GM23248 (cell line): ENCODE data around the gene SLC46A2. TPM values are rescaled to one million over a fixed set of nuclear protein-coding genes. Genes with fewer than 3 reads are reported as not detected.

Source experiments
- DNase-seq: peaks from one replicate; pipeline ENCODE4 v3.0.0-alpha.2; 2015
- H2AFZ ChIP-seq: fragments of 200-600 bp; sonication (generic); 2 replicates; pipeline ENCODE4 v1.6.1; 2016; ENCODE audit warnings: antibody characterized with exemption
- H3F3A ChIP-seq: fragments of 200-600 bp; sonication (generic); 2 replicates; pipeline ENCODE4 v1.6.1; 2016; ENCODE audit warnings: mild to moderate bottlenecking, antibody characterized with exemption, mixed run types; ENCODE audit not compliant: insufficient read depth
- H3K27ac ChIP-seq: fragments of 200-600 bp; sonication (generic); 2 replicates; pipeline ENCODE4 v1.5.1; 2016; ENCODE audit warnings: mild to moderate bottlenecking
- H3K27me3 ChIP-seq: fragments of 200-600 bp; sonication (generic); replicated peaks from 2 replicates; pipeline ENCODE4 v1.6.1; 2016; ENCODE audit warnings: mild to moderate bottlenecking; ENCODE audit not compliant: insufficient read depth
- H3K36me3 ChIP-seq: fragments of 200-600 bp; sonication (generic); 2 replicates; pipeline ENCODE4 v1.6.1; 2016; ENCODE audit warnings: low read depth, mild to moderate bottlenecking
- H3K4me1 ChIP-seq: fragments of 200-600 bp; sonication (generic); 2 replicates; pipeline ENCODE4 v1.6.1; 2016; ENCODE audit warnings: mild to moderate bottlenecking; ENCODE audit not compliant: insufficient read depth
- H3K4me2 ChIP-seq: fragments of 200-600 bp; sonication (generic); one replicate; pipeline ENCODE4 v1.6.1; 2016; ENCODE audit warnings: mild to moderate bottlenecking; ENCODE audit not compliant: unreplicated experiment
- H3K4me3 ChIP-seq: fragments of 200-600 bp; sonication (generic); 2 replicates; pipeline ENCODE4 v1.5.1; 2016; ENCODE audit warnings: mild to moderate bottlenecking
- H3K79me2 ChIP-seq: fragments of 200-600 bp; sonication (generic); 2 replicates; pipeline ENCODE4 v1.6.1; 2016; ENCODE audit warnings: mild to moderate bottlenecking; ENCODE audit not compliant: insufficient read depth
- H3K9ac ChIP-seq: fragments of 200-600 bp; sonication (generic); 2 replicates; pipeline ENCODE4 v1.6.1; 2016; ENCODE audit warnings: mild to moderate bottlenecking
- H3K9me2 ChIP-seq: fragments of 200-600 bp; sonication (generic); 2 replicates; pipeline ENCODE4 v1.6.1; 2016; ENCODE audit warnings: mixed run types, mild to moderate bottlenecking, moderate library complexity; ENCODE audit not compliant: insufficient read depth
- H3K9me3 ChIP-seq: fragments of 200-600 bp; sonication (generic); one replicate; pipeline ENCODE4 v1.6.1; 2017; ENCODE audit warnings: low read depth
- H4K20me1 ChIP-seq: fragments of 200-600 bp; sonication (generic); 2 replicates; pipeline ENCODE4 v1.6.0; 2016; ENCODE audit not compliant: insufficient read depth
- EZH2 ChIP-seq: fragments of 200-600 bp; sonication (generic); IDR thresholded peaks from 2 replicates; pipeline ENCODE4 v1.6.1; 2018; ENCODE audit warnings: antibody characterized with exemption, mild to moderate bottlenecking; ENCODE audit not compliant: insufficient read depth, poor library complexity, severe bottlenecking
- EZH2phosphoT487 ChIP-seq: fragments of 200-600 bp; sonication (generic); IDR thresholded peaks from 2 replicates; pipeline ENCODE4 v1.6.1; 2018; ENCODE audit warnings: antibody characterized with exemption, moderate library complexity, mild to moderate bottlenecking, low read depth; ENCODE audit not compliant: insufficient read depth
- WGBS, 2 experiments: methylation state at CpG; one replicate each; pipeline ENCODE4 v1.1.6; 2015 to 2017; ENCODE audit warnings: low lambda C conversion rate in 2 of 2, low coverage in 1 of 2; ENCODE audit errors: missing lambda C conversion rate in 2 of 2; 5-methylcytosine and 5-hydroxymethylcytosine counted together
- in situ Hi-C: fragments of 300-500 bp; cut with MboI; formaldehyde crosslinking; loops from 2 replicates; pipeline ENCODE4 v1.15.0; 2020
- polyA plus RNA-seq: library from polyadenylated mRNA; unstranded; fragments of >200 nt; fragmentation: Nextera tagmentation; extraction: Ambion mirVana; gene quantifications from 2 replicates; pipeline ENCODE4 v1.2.1, GENCODE V29; 2016
- total RNA-seq: library from RNA; depleted of rRNA; stranded (reverse); fragments of >200 nt; shearing (Covaris generic); gene quantifications from 2 replicates; pipeline ENCODE4 v1.2.3, GENCODE V29; 2014

Gene SLC46A2
- total and polyA plus RNA-seq, 2 experiments from 2014 or later, result not detected

DNA sequence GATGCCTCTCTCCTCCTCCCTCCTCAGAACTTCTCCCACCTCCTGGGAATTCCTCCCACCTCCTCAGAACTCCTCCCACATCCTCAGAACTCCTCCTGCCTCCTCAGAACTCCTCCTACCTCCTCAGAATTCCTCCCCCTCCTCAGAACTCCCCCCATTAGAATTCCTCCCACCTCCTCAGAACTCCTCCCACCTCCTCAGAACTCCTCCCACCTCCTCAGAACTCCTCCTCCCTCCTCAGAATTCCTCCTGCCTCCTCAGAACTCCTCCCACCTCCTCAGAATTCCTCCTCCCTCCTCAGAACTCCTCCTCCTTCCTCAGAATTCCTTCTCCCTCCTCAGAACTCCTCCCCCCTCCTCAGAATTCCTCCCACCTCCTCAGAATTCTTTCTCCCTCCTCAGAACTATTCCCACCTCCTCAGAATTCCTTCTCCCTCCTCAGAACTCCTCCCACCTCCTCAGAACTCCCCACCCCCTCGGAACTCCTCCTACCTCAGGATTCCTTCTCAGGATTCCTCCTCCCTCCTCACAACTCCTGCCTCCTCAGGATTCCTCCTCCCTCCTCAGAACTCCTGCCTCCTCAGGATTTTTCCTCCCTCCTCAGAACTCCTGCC lies 23.9 kb downstream of the SLC46A2 start:
- no peaks in the 10 kb centered on the region for H3K9me2 ChIP-seq
- H3K4me2 ChIP-seq, result no peak overlapping the region
- peaks cover 5% of the 10 kb centered on the region; the same call in 1 of the 2 replicates for H3K79me2 ChIP-seq
- H4K20me1 ChIP-seq, result no peaks in the 10 kb centered on the region
- in situ Hi-C loops, result no loop called here
- H3K9me3 ChIP-seq, result no peaks in the 10 kb centered on the region
- H3K27me3 ChIP-seq, result no peaks in the 10 kb centered on the region
- peaks cover 15% of the 10 kb centered on the region for H3K36me3 ChIP-seq
- peaks cover 29% of the 10 kb centered on the region for H3K4me1 ChIP-seq
- peaks cover 21% of the 10 kb centered on the region for H3F3A ChIP-seq
- no peak overlapping the region for H2AFZ ChIP-seq
- peak; percentile 20 for DNase-seq
- WGBS, 2 experiments, result 94% methylated on average over 1 of the region's 1 CpG; no CpG with 5 or more reads in 1 of the 2 experiments
- no peak overlapping the region for H3K27ac ChIP-seq
- H3K9ac ChIP-seq, result no peak overlapping the region
- TF ChIP-seq EZH2 (no peak), EZH2phosphoT487 (no peak)
- no peak overlapping the region for H3K4me3 ChIP-seq

- H3K27ac ChIP-seq, result no peak overlapping the region
- TF ChIP-seq EZH2phosphoT487 (no peak), EZH2 (no peak)
- peaks cover 37% of the 10 kb centered on the region for H3K4me1 ChIP-seq
- no peaks in the 10 kb centered on the region for H3K9me3 ChIP-seq
- no peak for DNase-seq
- no peak overlapping the region for H2AFZ ChIP-seq
- 95 to 98% methylated on average over 4 to 7 of the region's 7 CpGs for WGBS, 2 experiments
- peaks cover 8% of the 10 kb centered on the region; the same call in 1 of the 2 replicates for H3K36me3 ChIP-seq
- no peak overlapping the region for H3K9ac ChIP-seq
- peaks cover 21% of the 10 kb centered on the region for H3F3A ChIP-seq
- no peak overlapping the region for H3K4me3 ChIP-seq
- H4K20me1 ChIP-seq, result no peaks in the 10 kb centered on the region
- H3K4me2 ChIP-seq, result no peak overlapping the region
- no peaks in the 10 kb centered on the region for H3K27me3 ChIP-seq
- H3K79me2 ChIP-seq, result peaks cover 19% of the 10 kb centered on the region; the same call in 1 of the 2 replicates
- H3K9me2 ChIP-seq, result no peaks in the 10 kb centered on the region
- in situ Hi-C loops, result no loop called here
These were observed 25.7 kb downstream of the SLC46A2 start for GRCh38 chr9:112864982-112865381.

- Histone ChIP-seq H3K9me3 (no peaks in the 10 kb centered on the region), H4K20me1 (no peaks in the 10 kb centered on the region), H3K79me2 (peaks cover 25% of the 10 kb centered on the region), H2AFZ (no peak overlapping the region), H3K4me2 (no peak overlapping the region), H3F3A (peaks cover 23% of the 10 kb centered on the region), H3K27ac (no peak overlapping the region), H3K4me1 (peaks cover 37% of the 10 kb centered on the region), H3K36me3 (0 out of 2 replicates have a peak, but pooled peaks cover 2% of the 10 kb centered on the region), H3K9ac (no peak overlapping the region), H3K27me3 (no peaks in the 10 kb centered on the region), H3K4me3 (no peak overlapping the region), H3K9me2 (no peaks in the 10 kb centered on the region)
- TF ChIP-seq EZH2phosphoT487 (no peak), EZH2 (no peak)
- WGBS, 2 experiments, result 65 to 94% methylated on average over 2 to 3 of the region's 3 CpGs
- in situ Hi-C loops, result no loop called here
- no peak for DNase-seq
These were observed 26.3 kb downstream of the SLC46A2 start for GRCh38 chr9:112864403-112864802.

DNA sequence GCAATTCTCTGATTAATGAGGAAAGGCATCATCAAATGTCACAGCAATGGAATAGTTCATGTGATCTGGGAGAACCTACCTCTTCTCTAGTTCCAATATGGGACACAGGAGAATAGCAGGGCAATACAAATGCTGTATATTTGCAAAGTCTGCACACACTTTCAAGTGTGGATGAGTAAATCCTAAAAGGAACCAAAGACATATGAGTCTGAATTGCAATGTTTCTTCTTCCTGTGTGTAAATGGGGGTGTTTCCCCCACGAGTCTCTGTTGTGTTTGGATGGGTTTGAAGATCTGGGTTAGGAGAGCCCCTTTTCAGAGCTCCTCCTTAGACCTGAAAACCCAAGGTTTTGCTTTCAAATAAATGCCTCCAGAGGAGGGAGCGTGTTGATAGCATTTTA lies 26.9 kb downstream of the SLC46A2 start:
- Histone ChIP-seq H4K20me1 (no peaks in the 10 kb centered on the region), H3K4me2 (no peak overlapping the region), H2AFZ (no peak overlapping the region), H3K9me2 (no peaks in the 10 kb centered on the region), H3K79me2 (peaks cover 31% of the 10 kb centered on the region), H3F3A (peaks cover 28% of the 10 kb centered on the region), H3K4me3 (no peak overlapping the region), H3K27me3 (no peaks in the 10 kb centered on the region), H3K9ac (no peak overlapping the region), H3K9me3 (no peaks in the 10 kb centered on the region), H3K27ac (peak overlapping the region; percentile 13; the same call in 1 of the 2 replicates), H3K4me1 (peaks cover 41% of the 10 kb centered on the region), H3K36me3 (no peaks in the 10 kb centered on the region)
- TF ChIP-seq EZH2 (no peak), EZH2phosphoT487 (no peak)
- WGBS, 2 experiments, result 86 to 93% methylated on average over 2 of the region's 2 CpGs
- in situ Hi-C loops, result no loop called here
- DNase-seq, result no peak
